ENCODE measurements around the gene ELN.

Gene ELN

GRCh38 chr7:74063646-74064045 is 35.7 kb downstream of the ELN start:
- TF ChIP-seq MYC (IDR thresholded peaks at IDR 0.05; ENCODE audit: low read depth, low read length) = no peak
- TF ChIP-seq POLR2A (IDR thresholded peaks at IDR 0.05; ENCODE audit: extremely low read depth, insufficient read length) = no peak
- H3K4me3 ChIP-seq (ENCODE audit: low read depth, low read length) = no peak overlapping the region
- no peak for DNase-seq (ENCODE audit: low read depth)

GRCh38 chr7:74064696-74065095 is 36.7 kb downstream of the ELN start:
- DNase-seq (ENCODE audit: low read depth) = no peak
- TF ChIP-seq MYC (IDR thresholded peaks at IDR 0.05; ENCODE audit: low read depth, low read length) (no peak), MAX (IDR thresholded peaks at IDR 0.05; ENCODE audit: low read depth, low read length) (no peak), POLR2A (IDR thresholded peaks at IDR 0.05; ENCODE audit: extremely low read depth, insufficient read length) (no peak), CTCF (IDR thresholded peaks at IDR 0.05; ENCODE audit: low read depth, low read length) (no peak)
- no peak overlapping the region for H3K4me3 ChIP-seq (ENCODE audit: low read depth, low read length)

- H3K4me3 ChIP-seq (ENCODE audit: low read depth, low read length) = no peak overlapping the region
- TF ChIP-seq MYC (IDR thresholded peaks at IDR 0.05; ENCODE audit: low read depth, low read length) = no peak
- TF ChIP-seq POLR2A (IDR thresholded peaks at IDR 0.05; ENCODE audit: extremely low read depth, insufficient read length) = no peak
- no peak for TF ChIP-seq CTCF (IDR thresholded peaks at IDR 0.05; ENCODE audit: low read depth, low read length)
- no peak for TF ChIP-seq MAX (IDR thresholded peaks at IDR 0.05; ENCODE audit: low read depth, low read length)
- no peak for DNase-seq (ENCODE audit: low read depth)
These were observed 38.7 kb downstream of the ELN start for GRCh38 chr7:74066626-74067025.

- DNase-seq (ENCODE audit: low read depth) = no peak
- no peak overlapping the region for H3K4me3 ChIP-seq (ENCODE audit: low read depth, low read length)
- TF ChIP-seq MAX (IDR thresholded peaks at IDR 0.05; ENCODE audit: low read depth, low read length) = no peak
- TF ChIP-seq POLR2A (IDR thresholded peaks at IDR 0.05; ENCODE audit: extremely low read depth, insufficient read length) = no peak
- no peak for TF ChIP-seq CTCF (IDR thresholded peaks at IDR 0.05; ENCODE audit: low read depth, low read length)
- TF ChIP-seq MYC (IDR thresholded peaks at IDR 0.05; ENCODE audit: low read depth, low read length) = no peak
These were observed 40.6 kb downstream of the ELN start for GRCh38 chr7:74068378-74069085.

- H3K4me3 ChIP-seq (ENCODE audit: low read depth, low read length) = no peak overlapping the region
These were observed 41.1 kb downstream of the ELN start for GRCh38 chr7:74069086-74069541.

More at GRCh38 chr7:74069086-74069541, 41.1 kb downstream of the ELN start:
- TF ChIP-seq CTCF (IDR thresholded peaks at IDR 0.05; ENCODE audit: low read depth, low read length) (no peak), MAX (IDR thresholded peaks at IDR 0.05; ENCODE audit: low read depth, low read length) (no peak), MYC (IDR thresholded peaks at IDR 0.05; ENCODE audit: low read depth, low read length) (no peak), POLR2A (IDR thresholded peaks at IDR 0.05; ENCODE audit: extremely low read depth, insufficient read length) (no peak)
- DNase-seq (ENCODE audit: low read depth) = no peak
